Measurements from ENCODE around the gene SPATA32. TPM values are rescaled to one million over a fixed set of nuclear protein-coding genes. Genes with fewer than 3 reads are reported as not detected.
A peak's percentile ranks its signal among the peaks of the same experiment; 100 is the strongest.

Gene SPATA32
- total RNA-seq, 2 experiments from 2014 or later: 0.20 to 0.27 TPM

DNA sequence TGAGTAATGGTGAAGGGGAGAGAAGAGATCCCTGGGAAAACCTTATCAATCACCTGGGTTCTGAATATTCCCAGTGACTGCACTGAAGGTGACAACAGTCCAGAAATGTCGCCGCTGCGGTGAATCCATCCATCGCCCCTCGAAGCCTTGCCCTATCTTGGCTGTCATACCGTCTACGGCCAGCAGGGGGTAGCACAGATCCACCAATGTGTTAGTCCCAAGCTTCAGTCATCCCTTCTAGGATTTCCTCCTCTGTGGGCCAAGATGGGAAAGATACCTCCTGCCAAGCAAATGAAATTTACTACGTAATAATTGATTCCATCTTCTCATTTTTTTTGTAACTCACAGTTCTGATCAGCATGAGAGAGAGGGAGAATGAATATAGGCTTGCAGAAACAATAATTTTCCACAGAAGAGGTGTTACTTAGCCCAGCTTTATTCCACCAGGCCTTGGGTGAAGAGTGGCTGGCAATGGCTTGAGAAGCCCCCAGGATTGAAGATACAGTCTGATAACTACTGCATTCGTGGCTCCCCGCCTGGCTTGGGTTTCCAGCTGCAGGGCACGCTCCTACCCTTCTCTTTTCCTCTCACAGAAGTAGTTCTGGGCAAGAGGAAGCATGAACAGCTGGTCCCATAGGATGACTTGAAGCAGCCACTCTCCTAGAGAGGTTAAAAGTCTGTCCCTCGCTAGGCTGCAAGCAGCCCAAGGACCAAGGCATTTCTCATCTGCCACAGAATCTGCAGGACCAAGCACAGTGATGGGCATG lies 42.8 kb downstream of the SPATA32 start:
- Mint-ChIP-seq H3K27ac (peak overlapping the region; percentile 76), H3K4me1 (ENCODE audit: low read depth) (peaks cover 36% of the 10 kb centered on the region), H3K36me3 (ENCODE audit: low read depth) (peaks cover 71% of the 10 kb centered on the region), H3K4me3 (peak overlapping the region; percentile 91), H3K9me3 (no peaks in the 10 kb centered on the region), H3K27me3 (no peaks in the 10 kb centered on the region)
- Histone ChIP-seq H3K27me3 (ENCODE audit: control insufficient read depth in 1 of 2, insufficient read depth in 2 of 2, low read length in 2 of 2) (no peaks in the 10 kb centered on the region), H3K27ac (ENCODE audit: low read depth in 1 of 2, low read length in 2 of 2) (peak overlapping the region in 1 of 2 donors; percentile 17), H3K36me3 (ENCODE audit: insufficient read depth, low read length) (peaks cover 24% of the 10 kb centered on the region), H3K4me1 (ENCODE audit: insufficient read depth, low read length) (peaks cover 38% of the 10 kb centered on the region), H3K9me3 (ENCODE audit: control insufficient read depth in 1 of 2, insufficient read depth in 1 of 2, low read length in 2 of 2) (no peaks in the 10 kb centered on the region), H3K4me3 (ENCODE audit: low read length) (peak overlapping the region; percentile 4)
- ChIA-PET CTCF (interaction anchor here (0.6 to 6.0 kb wide), 24 partner anchors 8 to 168 kb away, joined by 3 to 112 read pairs (median 8); partner anchors contain the start of genes ACBD4, HEXIM1 and MAP3K14), POLR2A (interaction anchor here (0.5 to 16.4 kb wide), 17 partner anchors 9 to 174 kb away, joined by 3 to 346 read pairs (median 6); partner anchors contain the start of genes ACBD4, HEXIM1, HEXIM2 and MAP3K14)
- ATAC-seq (ENCODE audit: poor library complexity) (peak; percentile 43), DNase-seq (peak; percentile 74 to 94 (median 86))
- intact Hi-C loops (cut with DNase I, micrococcal nuclease): loop anchor here (1.0 to 2.0 kb wide), 4 partner anchors 16 to 166 kb away; no protein-coding TSS in a partner anchor
- TF ChIP-seq, protein P1, sequence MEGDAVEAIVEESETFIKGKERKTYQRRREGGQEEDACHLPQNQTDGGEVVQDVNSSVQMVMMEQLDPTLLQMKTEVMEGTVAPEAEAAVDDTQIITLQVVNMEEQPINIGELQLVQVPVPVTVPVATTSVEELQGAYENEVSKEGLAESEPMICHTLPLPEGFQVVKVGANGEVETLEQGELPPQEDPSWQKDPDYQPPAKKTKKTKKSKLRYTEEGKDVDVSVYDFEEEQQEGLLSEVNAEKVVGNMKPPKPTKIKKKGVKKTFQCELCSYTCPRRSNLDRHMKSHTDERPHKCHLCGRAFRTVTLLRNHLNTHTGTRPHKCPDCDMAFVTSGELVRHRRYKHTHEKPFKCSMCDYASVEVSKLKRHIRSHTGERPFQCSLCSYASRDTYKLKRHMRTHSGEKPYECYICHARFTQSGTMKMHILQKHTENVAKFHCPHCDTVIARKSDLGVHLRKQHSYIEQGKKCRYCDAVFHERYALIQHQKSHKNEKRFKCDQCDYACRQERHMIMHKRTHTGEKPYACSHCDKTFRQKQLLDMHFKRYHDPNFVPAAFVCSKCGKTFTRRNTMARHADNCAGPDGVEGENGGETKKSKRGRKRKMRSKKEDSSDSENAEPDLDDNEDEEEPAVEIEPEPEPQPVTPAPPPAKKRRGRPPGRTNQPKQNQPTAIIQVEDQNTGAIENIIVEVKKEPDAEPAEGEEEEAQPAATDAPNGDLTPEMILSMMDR (IDR thresholded peaks at IDR 0.05): peak; percentile 99

Other genes starting within 250 kb of the SPATA32 start
- 10 to 100 TPM; 11.6 to 12.2 TPM for gene DCAKD, start 210.5 kb downstream of the SPATA32 start, total RNA-seq
- gene NMT1, start 200.8 kb downstream of the SPATA32 start, total RNA-seq: 10 to 100 TPM; 61.1 to 62.2 TPM
- gene PLCD3, start 129.6 kb downstream of the SPATA32 start, total RNA-seq: 1 to 10 TPM; 1.8 to 2.4 TPM
- 10 to 100 TPM; 24.8 to 26.3 TPM for gene ACBD4, start 126.4 kb downstream of the SPATA32 start, total RNA-seq
- 10 to 100 TPM; 50.5 to 50.9 TPM for gene HEXIM1, start 113.6 kb downstream of the SPATA32 start, total RNA-seq
- 1 to 10 TPM; 1.3 to 1.5 TPM for gene HEXIM2, start 100.2 kb downstream of the SPATA32 start, total RNA-seq
- gene FMNL1, start 40.2 kb downstream of the SPATA32 start, total RNA-seq: 100 to 1,000 TPM; 378 to 387 TPM
- gene MAP3K14, start 54.9 kb upstream of the SPATA32 start, total RNA-seq: 10 to 100 TPM; 41.4 to 46.5 TPM
- gene ARHGAP27, start 170.8 kb upstream of the SPATA32 start, total RNA-seq: 10 to 100 TPM; 33.3 to 35.2 TPM
- gene PLEKHM1, start 228.6 kb upstream of the SPATA32 start, total RNA-seq: 100 to 1,000 TPM; 108 to 118 TPM

All from CD4-positive, alpha-beta T cell (primary cell).